ENCODE measurements around the gene NTN1.

- TF ChIP-seq CTCF (IDR thresholded peaks at IDR 0.05) (no peak), POLR2A (IDR thresholded peaks at IDR 0.05) (no peak)
Observed at GRCh38 chr17:9290226-9290613, 268.9 kb downstream of the NTN1 start.

All from heart left ventricle (tissue), 13 donors.